IPS-NIHi11 (cell line): ENCODE data around the gene CCR6.

Experiments used
- DNase-seq: peaks from one replicate; pipeline ENCODE4 v3.0.0; 2012; ENCODE audit warnings: mixed read lengths, low spot score

CCR6 gene

DNA sequence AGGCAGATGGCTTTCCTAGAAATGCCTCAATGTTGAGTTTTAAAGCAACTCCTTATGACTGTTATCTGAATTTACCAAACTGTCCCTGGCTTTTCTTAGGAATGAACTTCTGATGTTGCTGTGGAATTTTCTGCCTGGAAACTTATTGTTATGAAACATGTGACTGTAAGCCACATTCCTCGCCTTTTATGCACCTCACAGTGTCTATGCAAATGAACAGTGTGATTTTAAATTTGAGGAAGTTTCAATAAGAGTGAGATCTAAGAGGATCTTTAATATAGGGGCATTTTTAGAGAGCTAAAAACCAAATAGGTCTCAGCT is 2.4 kb upstream of the CCR6 start:
- no peak for DNase-seq

- no peak for DNase-seq
These were observed 1.5 kb upstream of the CCR6 start for GRCh38 chr6:167121335-167121841.

- no peak for DNase-seq
These were observed 662 bp upstream of the CCR6 start for GRCh38 chr6:167122041-167122826.

DNA sequence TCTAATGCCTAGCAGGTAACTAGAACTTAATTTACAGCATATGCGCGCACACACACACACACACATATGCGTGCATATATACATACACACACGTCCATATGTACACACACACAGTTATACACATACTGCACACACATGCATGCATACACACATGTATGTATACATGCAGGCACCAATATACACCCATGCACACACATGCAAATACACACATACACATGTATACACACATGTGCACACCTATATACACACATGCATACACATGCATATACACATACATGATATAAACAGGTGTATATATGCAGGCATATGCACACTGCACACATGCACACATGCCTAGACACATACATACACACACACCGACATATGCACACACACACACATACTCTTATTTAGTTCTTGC is 1.9 kb downstream of the CCR6 start:
- no peak for DNase-seq

GRCh38 chr6:167125410-167125809 is 2.5 kb downstream of the CCR6 start:
- no peak for DNase-seq

DNA sequence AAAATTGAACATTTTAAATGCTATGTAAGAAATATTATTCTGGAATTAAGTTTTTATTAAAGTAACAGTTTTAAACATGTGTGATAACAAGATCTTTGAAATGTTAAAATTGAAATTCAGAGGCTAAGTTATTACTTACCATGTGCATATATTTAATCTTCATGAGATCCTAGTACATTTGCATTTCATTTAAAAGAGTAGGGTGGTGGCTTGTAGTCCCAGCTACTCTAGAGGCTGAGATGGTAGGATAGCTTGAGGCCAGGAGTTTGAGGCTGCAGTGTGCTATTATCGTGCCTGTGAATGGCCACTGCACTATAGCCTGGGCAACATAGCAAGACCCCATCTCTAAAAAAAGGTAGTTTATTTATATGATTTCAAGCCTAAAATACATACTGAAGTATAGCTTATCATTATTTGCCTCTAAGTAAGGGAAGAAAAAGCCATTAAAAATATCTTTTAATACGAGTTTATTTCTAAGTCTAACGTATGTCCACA is 3.0 kb downstream of the CCR6 start:
- no peak for DNase-seq

GRCh38 chr6:167127785-167128531 is 5.1 kb downstream of the CCR6 start:
- DNase-seq: no peak

GRCh38 chr6:167129159-167129558 is 6.3 kb downstream of the CCR6 start:
- DNase-seq: no peak

GRCh38 chr6:167129562-167129961 is 6.7 kb downstream of the CCR6 start:
- no peak for DNase-seq

DNA sequence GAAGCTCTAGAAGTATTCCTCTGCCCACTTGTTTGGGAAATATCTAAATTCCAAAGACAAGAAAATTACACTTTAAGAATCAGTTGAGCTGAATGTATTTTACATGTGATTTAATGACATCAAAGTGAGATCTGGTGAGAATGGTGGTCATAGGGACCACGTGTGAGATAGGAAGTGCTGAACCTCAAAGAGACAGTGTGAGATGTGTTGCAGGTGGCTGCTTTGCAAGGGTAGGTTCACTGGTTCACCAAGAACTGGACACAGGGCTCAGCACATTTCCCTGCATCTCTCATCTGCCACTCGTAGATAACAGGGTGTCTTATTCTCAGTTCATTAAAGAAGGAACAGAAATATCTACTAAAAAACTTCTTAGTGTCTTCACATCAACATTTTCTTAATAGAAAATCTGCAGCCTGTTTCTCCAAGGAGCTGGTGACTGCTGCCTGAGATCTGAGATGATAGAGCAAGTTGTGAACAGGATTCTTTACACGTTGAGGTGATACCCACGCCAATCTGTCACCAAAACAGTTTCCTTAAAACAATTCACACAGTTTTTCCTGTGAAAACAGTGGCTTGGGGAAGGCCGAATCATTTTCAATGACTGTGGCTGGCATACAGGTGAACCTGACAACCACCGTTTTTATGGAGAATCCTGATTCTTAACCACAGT is 7.2 kb downstream of the CCR6 start:
- no peak for DNase-seq

DNA sequence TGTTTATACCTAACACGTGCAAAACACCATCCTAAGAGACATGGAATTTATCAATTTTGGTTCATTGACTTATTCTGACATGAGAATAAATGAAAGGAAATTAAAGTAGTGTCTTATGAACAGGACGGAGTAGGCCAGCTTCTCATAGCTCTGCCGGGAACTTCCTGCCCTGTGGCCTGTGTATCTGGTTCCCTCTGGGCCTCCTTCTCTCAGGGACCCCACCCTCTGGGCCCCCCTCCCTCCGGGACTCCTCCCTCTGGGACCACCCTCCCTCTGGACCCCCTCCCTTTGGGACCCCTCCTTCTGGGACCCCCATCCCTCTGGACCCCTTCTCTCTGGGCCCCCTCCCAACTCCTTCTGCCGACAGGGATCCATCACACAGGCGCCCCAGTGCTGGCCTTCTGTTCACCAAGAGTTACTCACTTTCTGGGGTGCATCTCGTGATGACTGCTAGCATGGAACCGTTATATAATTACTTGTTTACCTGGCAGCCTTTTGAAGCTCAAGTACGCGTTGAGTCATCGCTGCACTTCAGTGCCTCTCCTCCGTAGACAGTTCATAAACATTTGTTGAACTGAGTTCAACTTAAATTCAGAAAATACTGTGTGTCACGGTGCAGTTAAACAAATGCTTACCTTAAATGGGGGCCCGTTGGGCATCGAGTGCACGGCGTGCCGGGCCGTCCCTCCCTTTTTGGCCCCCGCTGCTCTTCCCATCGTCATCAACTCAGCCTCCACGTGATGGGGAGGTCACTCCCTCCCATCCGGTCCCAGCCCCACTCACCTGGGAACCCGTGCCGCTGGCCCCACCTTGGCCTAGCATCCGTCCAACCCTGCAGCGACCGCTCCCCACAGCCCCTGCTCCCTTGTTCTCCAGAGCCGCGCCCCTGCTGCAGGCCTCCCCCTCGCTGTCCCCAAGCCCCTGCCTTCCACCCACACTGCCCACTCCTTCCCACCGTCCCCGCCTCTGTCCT is 8.1 kb downstream of the CCR6 start:
- DNase-seq: no peak

DNA sequence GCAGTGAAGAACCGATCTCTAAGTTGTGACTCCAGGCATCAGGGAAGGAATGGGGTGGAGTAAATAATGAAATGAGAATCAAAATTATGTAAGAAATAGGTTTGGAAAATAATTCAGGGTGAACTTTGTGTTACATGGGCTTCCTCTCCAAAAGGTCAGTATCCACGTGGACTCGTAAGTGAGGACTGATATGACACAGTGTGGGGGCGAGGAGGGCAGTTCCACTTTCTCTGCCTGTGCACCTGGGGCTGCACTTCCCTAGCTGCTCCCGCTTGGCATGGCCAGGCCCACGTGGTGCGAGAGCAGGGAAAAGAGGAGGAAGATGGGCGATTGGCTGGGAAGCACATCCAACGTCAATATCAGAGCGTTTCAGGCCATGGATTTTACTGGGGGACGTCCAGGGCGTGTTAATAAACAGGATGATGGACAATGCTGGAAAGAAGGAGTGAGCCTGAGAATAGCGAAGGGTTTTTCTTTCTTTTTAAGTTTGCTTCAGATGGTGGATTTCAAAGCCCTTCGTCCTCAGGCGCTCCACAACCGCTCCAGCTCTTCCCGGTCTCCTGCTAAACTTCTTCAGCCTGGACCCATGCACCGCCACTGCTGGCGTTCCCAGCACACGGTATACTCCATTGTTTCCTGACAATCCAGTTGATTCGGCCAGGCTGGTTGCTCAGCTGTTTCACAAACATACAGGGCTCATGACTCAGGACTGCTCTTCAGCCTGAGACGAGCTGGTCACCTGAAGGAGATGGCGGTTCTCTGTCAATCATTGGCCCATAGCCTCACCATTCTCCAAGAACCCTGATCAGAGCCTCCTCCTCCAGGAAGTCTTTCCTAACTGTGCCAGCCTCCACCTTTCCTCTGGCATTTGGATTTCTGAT is 11.8 kb downstream of the CCR6 start:
- no peak for DNase-seq

DNA sequence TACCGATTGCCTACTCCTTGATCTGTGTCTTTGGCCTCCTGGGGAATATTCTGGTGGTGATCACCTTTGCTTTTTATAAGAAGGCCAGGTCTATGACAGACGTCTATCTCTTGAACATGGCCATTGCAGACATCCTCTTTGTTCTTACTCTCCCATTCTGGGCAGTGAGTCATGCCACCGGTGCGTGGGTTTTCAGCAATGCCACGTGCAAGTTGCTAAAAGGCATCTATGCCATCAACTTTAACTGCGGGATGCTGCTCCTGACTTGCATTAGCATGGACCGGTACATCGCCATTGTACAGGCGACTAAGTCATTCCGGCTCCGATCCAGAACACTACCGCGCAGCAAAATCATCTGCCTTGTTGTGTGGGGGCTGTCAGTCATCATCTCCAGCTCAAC is 13.5 kb downstream of the CCR6 start:
- no peak for DNase-seq

GRCh38 chr6:167137081-167137480 is 14.2 kb downstream of the CCR6 start:
- DNase-seq: no peak

DNA sequence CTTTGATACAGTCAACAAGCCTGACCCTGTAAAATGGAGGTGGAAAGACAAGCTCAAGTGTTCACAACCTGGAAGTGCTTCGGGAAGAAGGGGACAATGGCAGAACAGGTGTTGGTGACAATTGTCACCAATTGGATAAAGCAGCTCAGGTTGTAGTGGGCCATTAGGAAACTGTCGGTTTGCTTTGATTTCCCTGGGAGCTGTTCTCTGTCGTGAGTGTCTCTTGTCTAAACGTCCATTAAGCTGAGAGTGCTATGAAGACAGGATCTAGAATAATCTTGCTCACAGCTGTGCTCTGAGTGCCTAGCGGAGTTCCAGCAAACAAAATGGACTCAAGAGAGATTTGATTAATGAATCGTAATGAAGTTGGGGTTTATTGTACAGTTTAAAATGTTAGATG is 15.0 kb downstream of the CCR6 start:
- no peak for DNase-seq

- no peak for DNase-seq
These were observed 16.9 kb downstream of the CCR6 start for GRCh38 chr6:167139761-167140160.

GRCh38 chr6:167140589-167141474 is 17.9 kb downstream of the CCR6 start:
- no peak for DNase-seq

DNA sequence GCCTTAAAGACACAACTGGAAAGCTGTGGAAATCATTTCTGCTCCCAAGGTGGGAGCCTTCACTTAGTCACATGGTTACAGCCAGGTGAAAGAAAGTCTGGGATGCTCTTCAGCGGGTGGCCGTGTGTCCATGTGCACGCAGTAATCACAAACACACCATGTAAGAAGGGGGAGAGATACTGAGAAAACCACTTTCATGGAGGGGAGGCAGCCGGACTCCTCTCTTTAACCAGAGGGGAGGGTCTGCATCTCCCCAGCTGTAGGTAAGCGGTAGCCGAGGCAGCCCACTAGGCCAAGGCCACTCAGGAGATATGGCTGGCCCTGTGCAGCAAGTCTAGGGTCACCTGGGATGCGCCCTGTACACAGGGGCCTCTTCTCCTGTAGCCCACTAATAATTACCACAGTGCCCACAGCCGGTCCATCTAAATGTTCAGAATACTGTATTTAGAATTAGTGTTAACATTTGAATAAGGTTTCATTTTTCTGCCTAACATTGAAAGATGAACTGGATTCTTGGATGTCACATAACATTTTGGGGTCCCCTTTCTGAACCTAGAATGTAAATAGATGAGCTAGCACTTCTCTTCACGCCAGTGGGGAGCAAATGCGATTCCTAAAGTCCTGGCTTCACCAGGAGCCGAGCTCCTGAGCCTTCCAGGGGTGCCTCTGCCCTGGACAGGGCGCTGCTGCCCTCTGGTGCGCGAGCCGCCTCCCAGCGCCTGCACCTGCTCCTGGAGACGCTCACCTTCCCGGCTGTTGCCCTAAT is 19.0 kb downstream of the CCR6 start:
- DNase-seq: peak; percentile 81

DNA sequence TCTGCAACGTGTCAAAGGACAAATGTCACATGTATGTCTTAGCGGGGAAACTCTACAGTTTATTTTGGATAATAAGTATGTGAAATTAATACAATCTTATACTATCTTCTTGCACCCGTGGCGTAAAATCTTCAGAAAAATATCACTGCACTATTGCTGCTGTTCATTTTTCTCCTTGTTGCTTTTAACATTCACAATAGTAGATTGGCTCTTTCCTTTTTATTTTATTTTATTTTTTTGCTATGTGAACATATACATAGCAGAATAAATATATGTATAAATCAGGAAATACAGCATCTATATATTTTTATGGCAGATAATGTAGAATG is 19.5 kb downstream of the CCR6 start:
- DNase-seq: no peak
